ENCODE measurements around the gene MSH3. TPM values are rescaled to one million over a fixed set of nuclear protein-coding genes. Genes with fewer than 3 reads are reported as not detected.

The MSH3 gene
- total and polyA plus RNA-seq, 2 of the 8 experiments (the other 6 are each of a cell fraction or from before 2014, with no cell fraction given): 3.6 to 22.6 TPM

GRCh38 chr5:80689627-80690026 lies 35.2 kb downstream of the MSH3 start:
- no peaks in the 10 kb centered on the region for H3K9me3 ChIP-seq (ENCODE audit: insufficient read depth in 2 of 2, low read depth in 1 of 2, low read length in 1 of 2)
- no peak overlapping the region for H3K23ac ChIP-seq (ENCODE audit: insufficient read length)
- no peak overlapping the region for H4K91ac ChIP-seq (replicated peaks; ENCODE audit: insufficient read length, low read length)
- no peak overlapping the region for H3K4me3 ChIP-seq (ENCODE audit: extremely low read depth in 1 of 4, insufficient read depth in 2 of 4, low read depth in 3 of 4, low read length in 4 of 4)
- H3K27ac ChIP-seq (ENCODE audit: low read depth, low read length): no peak overlapping the region
- no peak overlapping the region for H3K18ac ChIP-seq (ENCODE audit: extremely low read depth, low read length)
- no peak overlapping the region for H4K5ac ChIP-seq (ENCODE audit: insufficient read length, low read depth, low read length)
- H3K36me3 ChIP-seq (ENCODE audit: control insufficient read depth in 2 of 4, insufficient read depth in 4 of 4, low read length in 3 of 4): no peaks in the 10 kb centered on the region
- no peak overlapping the region for H2BK15ac ChIP-seq (ENCODE audit: low read length)
- H3K14ac ChIP-seq (ENCODE audit: insufficient read length): no peak overlapping the region
- no peak overlapping the region for H3K9ac ChIP-seq (replicated peaks in 1 of 4; ENCODE audit: extremely low read depth in 1 of 4, low read depth in 3 of 4, low read length in 3 of 4)
- no peak overlapping the region for H3K4me2 ChIP-seq (ENCODE audit: insufficient read depth in 1 of 2, low read depth in 2 of 2, low read length in 2 of 2)
- H3K27me3 ChIP-seq (replicated peaks in 1 of 4; ENCODE audit: control insufficient read depth in 3 of 4, extremely low read depth in 1 of 4, insufficient read depth in 3 of 4, low read length in 3 of 4): peaks cover 0 to 1% (median 0%) of the 10 kb centered on the region in 4 experiments; a peak in 1 of 7 replicates
- 94% methylated on average over 4 of the region's 4 CpGs; no CpG with 5 or more reads in 1 of the 2 experiments for WGBS, 2 experiments (ENCODE audit: extremely low coverage in 1 of 2, insufficient coverage in 1 of 2, insufficient read length in 1 of 2, insufficient replicate concordance in 2 of 2, low coverage in 1 of 2, low lambda C conversion rate in 2 of 2, missing lambda C conversion rate in 1 of 2)
- no peak overlapping the region for H3K56ac ChIP-seq (replicated peaks; ENCODE audit: insufficient read length, low read depth, low read length)
- ChIA-PET POLR2A (ENCODE audit: partially characterized antibody) (interaction anchor here (1.4 kb wide), 1 partner anchor 22 kb away, joined by 3 read pairs; no protein-coding TSS in a partner anchor), CTCF (ENCODE audit: partially characterized antibody) (interaction anchor here (0.5 to 3.3 kb wide), 4 partner anchors 13 to 821 kb away, joined by 3 to 14 read pairs (median 4); no protein-coding TSS in a partner anchor)
- H3K4me1 ChIP-seq (replicated peaks in 1 of 4; ENCODE audit: control insufficient read depth in 3 of 4, insufficient read depth in 4 of 4, low read length in 3 of 4): peaks cover 0 to 3% (median 2%) of the 10 kb centered on the region in 4 experiments; a peak in 2 of 7 replicates
- H3K79me2 ChIP-seq (ENCODE audit: control insufficient read depth in 1 of 2, insufficient read depth in 2 of 2, low read length in 2 of 2): no peaks in the 10 kb centered on the region
- H3K79me1 ChIP-seq (ENCODE audit: low read depth, low read length): no peaks in the 10 kb centered on the region
- H2BK20ac ChIP-seq (ENCODE audit: low read length): no peak overlapping the region
- H3K4ac ChIP-seq (replicated peaks; ENCODE audit: insufficient read length, low read depth, low read length): no peak overlapping the region
- H2AK5ac ChIP-seq (ENCODE audit: low read depth, low read length): no peak overlapping the region
- H2AFZ ChIP-seq (ENCODE audit: low read length): no peak overlapping the region
- H3K23me2 ChIP-seq (ENCODE audit: low read depth, low read length): no peaks in the 10 kb centered on the region
- no peak overlapping the region for H2BK12ac ChIP-seq (ENCODE audit: low read depth, low read length)
- no peak overlapping the region for H4K8ac ChIP-seq (ENCODE audit: extremely low read depth, insufficient read depth, low read length)
- no peak overlapping the region for H2BK120ac ChIP-seq (replicated peaks; ENCODE audit: low read depth, low read length)
- FAIRE-seq (no peak), DNase-seq (ENCODE audit: low read depth in 1 of 2, low spot score in 2 of 2) (no peak)
- H4K20me1 ChIP-seq (replicated peaks in 1 of 2; ENCODE audit: control insufficient read depth in 1 of 2, insufficient read depth in 2 of 2, low read length in 2 of 2): no peaks in the 10 kb centered on the region
- H2BK5ac ChIP-seq (ENCODE audit: low read depth, low read length): no peak overlapping the region
- no peak for TF ChIP-seq POLR2AphosphoS5 (IDR thresholded peaks at IDR 0.05; ENCODE audit: low read depth, low read length)
- no peak for TF ChIP-seq RFX5 (IDR thresholded peaks at IDR 0.05; ENCODE audit: borderline replicate concordance, low read depth, low read length)
- no peak for TF ChIP-seq RAD21 (IDR thresholded peaks at IDR 0.05 in 1 of 2, conservative IDR thresholded peaks at IDR 0.05 in 1 of 2; ENCODE audit: low read depth in 2 of 2, low read length in 2 of 2)
- TF ChIP-seq PHF8 (conservative IDR thresholded peaks at IDR 0.05; ENCODE audit: low read depth, low read length): no peak
- TF ChIP-seq YY1 (IDR thresholded peaks at IDR 0.05; ENCODE audit: low read depth, low read length): no peak
- no peak for TF ChIP-seq ATF3 (IDR thresholded peaks at IDR 0.05; ENCODE audit: insufficient read depth, low read depth, low read length)
- no peak for TF ChIP-seq CBX8 (IDR thresholded peaks at IDR 0.05; ENCODE audit: borderline replicate concordance, low read depth, low read length)
- no peak for TF ChIP-seq CTBP2 (IDR thresholded peaks at IDR 0.05; ENCODE audit: borderline replicate concordance, insufficient read depth, insufficient read length, low read length)
- no peak for TF ChIP-seq SP2 (IDR thresholded peaks at IDR 0.05; ENCODE audit: low read length)
- no peak for TF ChIP-seq SIN3A (conservative IDR thresholded peaks at IDR 0.05 in 1 of 2, IDR thresholded peaks at IDR 0.05 in 1 of 2; ENCODE audit: low read depth in 1 of 2, low read length in 2 of 2)
- TF ChIP-seq NRF1 (IDR thresholded peaks at IDR 0.05; ENCODE audit: low read depth, low read length): no peak
- no peak for TF ChIP-seq TEAD4 (IDR thresholded peaks at IDR 0.05; ENCODE audit: low read depth, low read length)
- no peak for TF ChIP-seq GTF2F1 (IDR thresholded peaks at IDR 0.05; ENCODE audit: borderline replicate concordance, low read depth, low read length)

Measured in H1 (cell line).